Panc1 (cell line): ENCODE measurements around the gene OR51B4. TPM values are rescaled to one million over a fixed set of nuclear protein-coding genes. Genes with fewer than 3 reads are reported as not detected.
A peak's percentile ranks its signal among the peaks of the same experiment; 100 is the strongest.

Experiments used
- ATAC-seq: fragments of 200-7000 bp; cut with Tn5 transposase; 2 replicates; pipeline ENCODE4 v1.9.1; 2020; ENCODE audit warnings: mild to moderate bottlenecking, moderate library complexity
- Bru-seq: library from RNA; stranded (reverse); fragments of 400-500 nt; gene quantifications from one replicate; lab custom pipeline; 2021; lab: Mats Ljungman, UMichigan
- BruChase-seq, 2 experiments: library from RNA; stranded (reverse); fragments of 400-500 nt; gene quantifications; one replicate each; lab custom pipeline; 2021; lab: Mats Ljungman, UMichigan
- BruUV-seq: library from RNA; stranded (reverse); fragments of 400-500 nt; replicated peaks from 2 replicates; lab custom pipeline; 2021; lab: Mats Ljungman, UMichigan
- CTCF ChIA-PET: fragments of 300-600 bp; sonication (Branson Sonifier 250); formaldehyde crosslinking; loops from one replicate; lab custom pipeline; 2022; ENCODE audit warnings: antibody characterized with exemption; lab: Charles Lee
- POLR2A ChIA-PET: fragments of 300-600 bp; sonication (Branson Sonifier 250); formaldehyde crosslinking; loops from one replicate; lab custom pipeline; 2022; ENCODE audit warnings: antibody characterized with exemption; lab: Charles Lee
- DNase-seq: peaks from one replicate; pipeline ENCODE4 v3.0.0-alpha.2; 2010; ENCODE audit warnings: low read depth, low spot score
- H3K27ac ChIP-seq: 2 replicates; pipeline ENCODE4 v1.5.1; 2011; ENCODE audit warnings: mild to moderate bottlenecking, low read length, inconsistent platforms
- H3K27me3 ChIP-seq: fragments of 200-500 bp; sonication (Bioruptor generic); 2 replicates; pipeline ENCODE4 v1.6.0; 2014; ENCODE audit warnings: low read length, inconsistent platforms; ENCODE audit not compliant: control insufficient read depth, insufficient read depth
- H3K36me3 ChIP-seq: fragments of 200-500 bp; sonication (Bioruptor generic); 2 replicates; pipeline ENCODE4 v1.5.1; 2014; ENCODE audit warnings: inconsistent platforms, mild to moderate bottlenecking, low read length, moderate library complexity; ENCODE audit not compliant: control insufficient read depth, insufficient read depth
- H3K4me1 ChIP-seq: 2 replicates; pipeline ENCODE4 v1.5.1; 2011; ENCODE audit warnings: inconsistent platforms, mild to moderate bottlenecking, low read length, moderate library complexity; ENCODE audit not compliant: control insufficient read depth, insufficient read depth
- H3K4me3 ChIP-seq, 2 experiments: 2 replicates each; pipeline ENCODE4 v1.5.1; 2011 to 2012; ENCODE audit warnings: low read depth in 2 of 2, low read length in 2 of 2, mild to moderate bottlenecking in 2 of 2, inconsistent platforms in 1 of 2, moderate library complexity in 1 of 2
- H3K9me3 ChIP-seq: fragments of 200-500 bp; sonication (Bioruptor generic); 2 replicates; pipeline ENCODE4 v1.5.1; 2014; ENCODE audit warnings: low read depth, mild to moderate bottlenecking, inconsistent platforms, low read length, moderate library complexity; ENCODE audit not compliant: control insufficient read depth, insufficient read depth
- CTCF ChIP-seq: fragments of 450-650 bp; IDR thresholded peaks from 2 replicates; pipeline ENCODE4 v1.5.1; 2017; ENCODE audit warnings: mild to moderate bottlenecking
- POLR2AphosphoS5 ChIP-seq: IDR thresholded peaks from 2 replicates; pipeline ENCODE4 v1.6.1; 2012; ENCODE audit warnings: mild to moderate bottlenecking, low read depth, low read length, moderate library complexity
- REST ChIP-seq, 2 experiments: IDR thresholded peaks; 2 replicates each; pipeline ENCODE4 v1.6.1; 2011 to 2012; ENCODE audit warnings: low read depth in 2 of 2, control low read depth in 1 of 2, low read length in 1 of 2, mild to moderate bottlenecking in 1 of 2, moderate library complexity in 1 of 2; ENCODE audit not compliant: insufficient read depth in 1 of 2
- SIN3A ChIP-seq: IDR thresholded peaks from 2 replicates; pipeline ENCODE4 v1.6.1; 2012; ENCODE audit warnings: low read depth, mild to moderate bottlenecking, low read length, moderate library complexity, borderline replicate concordance; ENCODE audit not compliant: insufficient read depth
- TCF7L2 ChIP-seq: IDR thresholded peaks from 2 replicates; pipeline ENCODE4 v1.6.1; 2011; ENCODE audit warnings: mild to moderate bottlenecking, low read depth, low read length, inconsistent platforms
- in situ Hi-C: cut with HindIII; loops from 2 replicates; pipeline ENCODE4 v1.10.0; 2016; ENCODE audit warnings: low sequenced_read_pairs, low pct_unique_long_range_greater_than_20kb
- intact Hi-C: fragments of 100-400 bp; cut with micrococcal nuclease; formaldehyde crosslinking; loops from one replicate; pipeline ENCODE4 v1.10.0; 2022; ENCODE audit not compliant: unreplicated experiment
- long read RNA-seq: library from polyadenylated mRNA; unstranded; transcript quantifications from one replicate; pipeline ENCODE4 v2.0.0, GENCODE V29; 2021; ENCODE audit not compliant: unreplicated experiment
- polyA plus RNA-seq: library from polyadenylated mRNA; unstranded; fragments of >200 nt; gene quantifications from one replicate; pipeline ENCODE4 v1.2.1, GENCODE V29; 2012; ENCODE audit warnings: missing spikeins; ENCODE audit not compliant: insufficient read length
- total RNA-seq: library from RNA; stranded (reverse); gene quantifications from one replicate; pipeline ENCODE4 v1.2.1, GENCODE V29; 2021; ENCODE audit not compliant: unreplicated experiment

The OR51B4 gene, protein sequence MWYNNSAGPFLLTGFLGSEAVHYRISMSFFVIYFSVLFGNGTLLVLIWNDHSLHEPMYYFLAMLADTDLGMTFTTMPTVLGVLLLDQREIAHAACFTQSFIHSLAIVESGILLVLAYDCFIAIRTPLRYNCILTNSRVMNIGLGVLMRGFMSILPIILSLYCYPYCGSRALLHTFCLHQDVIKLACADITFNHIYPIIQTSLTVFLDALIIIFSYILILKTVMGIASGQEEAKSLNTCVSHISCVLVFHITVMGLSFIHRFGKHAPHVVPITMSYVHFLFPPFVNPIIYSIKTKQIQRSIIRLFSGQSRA
- total RNA-seq (not detected), Bru-seq, nascent RNA (percentile 21 among the genes with signal in this experiment), BruChase-seq, experiment 1, labeled RNA remaining after a 2-hour chase (percentile 27 among the genes with signal in this experiment), BruChase-seq, experiment 2, labeled RNA remaining after a 6-hour chase (not detected)
- polyA plus RNA-seq = not detected
- long read RNA-seq = 0 reads

GRCh38 chr11:5301846-5302245 is at the start of gene OR51B4:
OR51B4 (minus strand) TSS chr11:5301946; CDS start chr11:5301946, 0 bp downstream.
- in situ Hi-C loops = no loop called here
- CTCF ChIA-PET = no interaction called here
- no TSS peak for BruUV-seq

More at GRCh38 chr11:5301846-5302245, at the start of gene OR51B4:
- ATAC-seq (no peak), DNase-seq (no peak)
- Histone ChIP-seq H3K4me1 (no peaks in the 10 kb centered on the region), H3K27ac (no peak within 1 kb of the TSS), H3K9me3 (no peaks in the 10 kb centered on the region), H3K4me3 (no peak within 1 kb of the TSS), H3K36me3 (no peaks in the 10 kb centered on the region), H3K27me3 (0 out of 2 replicates have a peak, but pooled peaks cover 3% of the 10 kb centered on the region)
- TF ChIP-seq TCF7L2 (no peak), REST (IDR thresholded peaks at IDR 0.05; ENCODE audit: insufficient read depth in 1 of 2, low read depth in 2 of 2, low read length in 1 of 2) (no peak), CTCF (no peak), SIN3A (no peak), POLR2AphosphoS5 (no peak)
- POLR2A ChIA-PET = no interaction called here
- intact Hi-C loops = no loop called here
